ENCODE data around the gene MAP2K6.

Gene MAP2K6

GRCh38 chr17:69539781-69540319 lies 125.4 kb downstream of the MAP2K6 start:
- DNase-seq = no peak

GRCh38 chr17:69540356-69540755 lies 125.9 kb downstream of the MAP2K6 start:
- DNase-seq = no peak

GRCh38 chr17:69547230-69547629 lies 132.7 kb downstream of the MAP2K6 start:
- DNase-seq = no peak

GRCh38 chr17:69547947-69548346 lies 133.4 kb downstream of the MAP2K6 start:
- no peak for DNase-seq

DNA sequence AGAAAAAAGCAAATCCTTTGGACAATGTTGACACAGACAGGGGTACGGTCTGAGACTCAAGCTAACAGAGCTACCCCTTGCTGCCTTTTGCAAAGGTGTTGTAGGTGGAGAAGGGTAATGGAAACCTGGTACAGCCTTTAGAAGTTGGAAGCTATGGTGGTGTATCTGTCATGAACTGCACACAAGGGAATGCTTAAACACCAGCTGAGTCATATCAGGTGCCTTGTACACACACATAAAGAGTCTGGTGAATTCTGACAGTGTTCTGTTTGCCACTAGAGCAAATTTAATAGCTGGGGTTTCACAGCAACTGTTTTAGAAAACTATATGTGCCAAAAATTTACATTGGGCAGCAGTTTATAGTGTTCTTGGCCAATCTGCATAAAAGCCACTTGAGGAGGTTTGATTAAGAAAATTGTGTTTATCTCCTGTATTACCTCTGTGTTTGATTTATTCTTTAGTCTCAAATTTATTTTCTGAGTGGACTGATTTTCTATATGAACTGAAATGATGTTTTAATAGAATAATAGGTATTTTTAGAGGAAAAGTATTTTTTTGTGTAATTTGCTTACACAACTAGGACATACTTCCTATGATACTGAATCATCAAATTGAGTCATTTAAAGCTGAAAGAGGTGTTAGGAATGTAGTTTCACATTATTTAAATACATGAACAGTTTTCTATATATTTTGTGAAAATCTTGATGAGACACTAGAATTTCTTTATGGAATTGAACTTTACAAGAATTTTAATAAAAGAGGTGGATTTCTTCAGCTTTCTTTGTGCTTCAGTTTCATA lies 136.9 kb downstream of the MAP2K6 start:
- no peak for DNase-seq

GRCh38 chr17:69552986-69553667 lies 138.6 kb downstream of the MAP2K6 start:
- no peak for DNase-seq

- DNase-seq = no peak
These were observed 140.6 kb downstream of the MAP2K6 start for GRCh38 chr17:69555056-69555455.

- DNase-seq = no peak
These were observed 142.8 kb downstream of the MAP2K6 start for GRCh38 chr17:69557339-69557738.

GRCh38 chr17:69558796-69559195 lies 144.3 kb downstream of the MAP2K6 start:
- no peak for DNase-seq

DNA sequence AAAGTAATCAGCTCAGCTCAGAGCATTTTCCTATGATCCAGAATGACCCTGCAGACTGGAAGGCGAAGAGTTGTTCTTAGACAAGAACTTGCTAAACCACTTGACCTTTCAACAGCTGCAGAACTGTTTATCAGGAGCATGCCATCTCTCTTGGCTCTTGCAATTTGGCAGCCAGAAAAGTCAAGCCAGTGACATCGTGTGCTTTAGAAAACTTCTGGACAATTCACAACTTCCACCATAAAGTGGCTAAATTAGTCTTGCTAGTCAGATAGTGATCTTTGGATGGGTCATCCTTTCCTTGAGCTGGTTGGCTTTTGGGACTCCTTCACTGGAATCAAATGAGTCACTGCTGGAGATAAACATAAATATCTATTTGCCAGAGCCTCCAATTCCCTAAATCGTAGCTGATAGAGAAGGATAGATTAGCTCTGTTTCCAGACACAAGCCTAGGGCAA lies 146.5 kb downstream of the MAP2K6 start:
- DNase-seq = no peak

- no peak for DNase-seq
These were observed 147.0 kb downstream of the MAP2K6 start for GRCh38 chr17:69561462-69561861.

DNA sequence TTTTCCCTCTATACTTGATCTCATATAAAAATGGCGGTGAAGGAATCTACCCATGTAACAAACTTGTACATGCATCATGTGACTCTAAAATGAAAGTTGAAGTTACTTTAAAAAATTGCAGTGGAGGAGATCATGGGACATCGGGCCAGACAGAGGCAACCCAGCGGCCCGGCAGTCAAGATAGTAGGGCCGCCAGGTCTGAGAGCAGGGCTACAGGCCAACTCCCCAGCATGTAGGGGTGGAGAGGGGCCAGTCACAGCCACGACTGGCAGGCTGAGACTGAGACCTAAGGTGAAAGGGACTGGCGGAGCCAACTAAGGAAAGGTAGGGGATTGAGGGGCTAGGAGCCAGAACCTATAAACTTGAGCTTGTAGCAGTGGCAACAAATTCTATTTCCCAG lies 150.9 kb downstream of the MAP2K6 start:
- DNase-seq = no peak

DNA sequence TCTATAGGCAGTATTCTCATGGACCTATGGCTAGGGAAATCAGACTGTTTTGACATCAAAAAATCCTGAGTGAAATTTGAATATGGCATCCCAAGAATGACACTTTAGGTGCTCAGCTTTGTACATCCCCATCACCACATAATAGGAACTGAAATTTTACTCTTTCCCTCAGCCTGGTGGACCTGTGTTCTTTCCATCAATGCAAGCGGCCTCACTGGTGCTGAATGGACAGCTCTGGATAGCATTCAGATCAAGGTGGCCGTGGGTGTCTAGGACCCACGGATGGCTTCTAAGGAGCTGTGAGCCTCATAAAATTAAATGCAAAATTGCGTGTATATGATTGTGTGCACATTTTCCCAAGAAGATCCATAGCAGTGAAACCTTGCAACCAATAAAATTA lies 152.6 kb downstream of the MAP2K6 start:
- DNase-seq = no peak

DNA sequence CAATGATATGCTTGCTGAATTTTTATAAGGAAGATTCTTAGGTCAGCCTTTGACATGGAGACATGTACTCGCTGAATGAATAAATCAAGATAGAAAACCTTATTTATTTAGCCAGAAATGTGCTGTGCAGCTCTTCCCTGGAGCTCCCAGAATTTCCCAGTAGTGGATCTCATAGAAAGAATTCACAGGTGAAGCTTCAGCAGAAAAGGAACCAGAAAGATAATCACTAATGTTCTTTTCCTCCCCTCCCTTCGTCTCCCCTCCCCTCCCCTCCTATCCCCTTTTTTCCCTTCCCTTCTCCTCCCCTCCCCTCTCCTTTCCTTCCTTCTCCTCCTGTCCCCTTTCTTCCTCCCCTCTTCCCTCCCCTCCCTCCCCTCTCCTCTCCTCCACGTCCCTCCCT lies 158.2 kb downstream of the MAP2K6 start:
- DNase-seq = no peak

GRCh38 chr17:69573396-69573795 lies 158.9 kb downstream of the MAP2K6 start:
- no peak for DNase-seq

GRCh38 chr17:69574257-69575197 lies 160.0 kb downstream of the MAP2K6 start:
- DNase-seq = no peak

DNA sequence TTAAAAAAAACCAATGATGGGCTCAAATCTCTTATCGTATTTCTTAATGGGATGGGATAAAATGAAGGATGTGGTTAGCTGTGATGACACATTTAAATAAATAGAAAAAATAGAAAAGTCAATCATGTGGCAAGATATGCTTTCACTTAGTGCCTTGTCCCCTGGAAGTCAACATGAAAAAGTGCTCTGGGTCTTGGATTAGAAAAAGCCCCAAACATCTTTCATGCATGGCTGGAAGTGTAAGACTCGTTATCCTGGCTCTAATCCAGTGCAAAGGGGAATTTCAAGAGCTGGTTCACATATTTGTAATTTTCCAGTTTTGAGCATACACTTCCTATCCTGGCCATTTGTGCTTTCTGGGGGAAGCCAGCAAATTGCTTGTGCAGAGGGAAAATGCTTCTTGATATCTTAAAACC lies 160.9 kb downstream of the MAP2K6 start:
- no peak for DNase-seq

GRCh38 chr17:69577098-69577497 lies 162.6 kb downstream of the MAP2K6 start:
- DNase-seq = no peak

DNA sequence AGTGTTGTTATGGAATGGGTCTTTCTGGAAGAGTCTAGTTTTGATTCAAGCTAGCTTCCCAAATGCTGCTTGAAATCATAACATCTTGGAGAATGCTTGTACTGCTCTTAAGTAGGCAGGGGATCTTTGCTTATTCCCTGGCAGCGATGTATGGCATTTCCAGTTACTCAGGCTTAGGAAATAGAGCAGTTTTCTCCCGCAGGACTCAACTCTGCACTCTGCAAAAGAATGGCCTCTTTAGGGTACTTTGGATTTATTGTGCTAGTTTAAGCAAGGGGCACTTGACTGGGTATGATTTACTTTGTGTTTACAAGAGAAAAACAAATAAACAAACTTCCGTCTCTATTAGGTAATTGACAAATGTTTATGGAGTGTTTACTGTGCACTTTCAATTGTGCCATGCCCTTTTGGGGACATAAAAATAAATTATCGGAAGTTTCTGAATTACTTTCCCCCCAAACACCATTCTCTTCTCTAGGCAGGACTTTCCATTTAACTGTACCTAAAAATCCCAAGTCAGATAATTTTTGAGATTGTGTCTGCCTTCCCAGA lies 164.0 kb downstream of the MAP2K6 start:
- no peak for DNase-seq

DNA sequence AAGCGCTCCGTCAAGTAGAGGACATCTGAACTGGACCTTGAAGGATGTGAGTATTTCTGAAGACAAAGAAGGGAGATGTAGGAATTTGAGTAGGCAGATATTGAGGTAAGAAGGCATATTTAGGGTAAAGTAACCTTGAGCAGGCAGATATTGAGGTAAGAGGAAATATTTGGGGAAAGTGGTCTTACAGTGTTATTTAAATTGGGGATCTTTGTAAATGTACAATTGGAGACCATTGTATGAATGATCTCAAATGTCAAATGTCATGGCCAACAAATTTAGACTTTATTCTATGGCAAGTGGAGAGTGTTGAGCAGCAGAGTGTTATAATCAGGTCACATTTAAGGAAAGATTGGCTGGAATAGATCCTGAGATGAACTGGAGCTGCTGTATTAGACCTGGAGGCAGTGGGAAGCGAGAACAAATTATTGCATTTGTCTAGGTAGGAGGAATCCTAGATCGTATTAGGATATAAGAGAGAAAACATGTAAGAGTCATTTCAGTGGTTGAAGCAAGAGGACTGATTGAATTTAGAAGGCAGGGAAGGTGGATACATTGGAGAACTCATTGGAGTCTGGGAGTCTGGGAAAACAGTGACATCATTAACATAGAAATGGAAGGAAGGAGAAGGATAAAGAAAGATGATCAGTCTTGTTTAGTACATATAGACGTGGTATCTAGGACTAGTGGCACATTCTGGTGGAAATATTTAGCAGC lies 165.6 kb downstream of the MAP2K6 start:
- no peak for DNase-seq

DNA sequence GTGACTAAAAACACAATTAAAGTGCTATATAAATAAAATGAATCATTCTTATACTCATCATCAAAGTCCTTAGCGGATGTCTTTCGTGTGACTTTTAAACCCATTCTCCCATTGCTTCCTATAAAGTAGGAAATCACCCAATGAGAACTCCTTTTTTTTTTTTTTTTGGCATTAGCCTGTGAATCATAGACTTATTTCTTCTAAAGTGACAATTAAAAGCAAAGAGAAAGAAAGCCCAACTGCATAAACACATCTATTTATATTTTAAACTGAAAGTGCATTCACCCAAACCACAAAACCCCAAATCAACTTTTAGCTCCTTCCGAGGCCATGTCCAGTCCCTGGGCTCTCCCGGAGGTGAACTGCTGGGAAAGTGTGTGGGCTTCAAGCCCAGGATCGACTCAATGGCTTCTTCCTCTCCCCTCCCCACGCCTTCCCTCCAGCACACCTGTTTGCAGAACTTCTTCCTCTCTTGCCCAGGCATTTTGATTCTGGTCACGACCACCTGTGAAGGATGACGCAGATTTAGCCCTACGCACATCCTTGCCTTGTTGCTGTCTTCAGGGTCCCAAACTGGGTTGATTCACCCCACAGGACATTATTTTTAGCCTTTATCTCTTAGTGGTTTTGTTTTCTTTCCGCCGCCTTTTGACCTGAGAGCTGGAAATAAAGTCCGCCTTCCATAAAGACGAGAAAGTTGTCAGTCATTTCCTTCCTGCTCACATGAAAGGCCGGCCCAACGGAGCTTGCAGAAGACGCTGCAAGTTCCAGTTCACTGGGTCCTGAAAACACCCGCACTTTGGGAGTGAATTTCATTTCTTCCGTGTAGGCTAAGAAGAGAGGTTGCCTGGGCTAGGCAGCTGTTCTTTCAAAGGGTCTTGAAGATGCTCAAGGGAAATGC lies 166.8 kb downstream of the MAP2K6 start:
- DNase-seq = peak; percentile 8

Data from activated gamma-delta T cell treated with Interleukin-2 at 50 U/mL for 16 hours (primary cell).